ENCODE measurements around the gene CAVIN2. TPM values are rescaled to one million over a fixed set of nuclear protein-coding genes. Genes with fewer than 3 reads are reported as not detected.
A peak's percentile ranks its signal among the peaks of the same experiment; 100 is the strongest.

The CAVIN2 gene
- total RNA-seq, 6 experiments from 2014 or later, result 3.1 to 15.9 (median 14.5) TPM

GRCh38 chr2:191869781-191870180, 22.9 kb upstream of the CAVIN2 start:
- Mint-ChIP-seq H3K27ac (no peak overlapping the region), H3K27me3 (ENCODE audit: insufficient read depth) (no peaks in the 10 kb centered on the region), H3K9me3 (no peaks in the 10 kb centered on the region), H3K4me3 (no peak overlapping the region), H3K4me1 (ENCODE audit: low read depth) (peaks cover 52% of the 10 kb centered on the region), H3K36me3 (ENCODE audit: low read depth) (no peaks in the 10 kb centered on the region)
- TF ChIP-seq, protein P1, sequence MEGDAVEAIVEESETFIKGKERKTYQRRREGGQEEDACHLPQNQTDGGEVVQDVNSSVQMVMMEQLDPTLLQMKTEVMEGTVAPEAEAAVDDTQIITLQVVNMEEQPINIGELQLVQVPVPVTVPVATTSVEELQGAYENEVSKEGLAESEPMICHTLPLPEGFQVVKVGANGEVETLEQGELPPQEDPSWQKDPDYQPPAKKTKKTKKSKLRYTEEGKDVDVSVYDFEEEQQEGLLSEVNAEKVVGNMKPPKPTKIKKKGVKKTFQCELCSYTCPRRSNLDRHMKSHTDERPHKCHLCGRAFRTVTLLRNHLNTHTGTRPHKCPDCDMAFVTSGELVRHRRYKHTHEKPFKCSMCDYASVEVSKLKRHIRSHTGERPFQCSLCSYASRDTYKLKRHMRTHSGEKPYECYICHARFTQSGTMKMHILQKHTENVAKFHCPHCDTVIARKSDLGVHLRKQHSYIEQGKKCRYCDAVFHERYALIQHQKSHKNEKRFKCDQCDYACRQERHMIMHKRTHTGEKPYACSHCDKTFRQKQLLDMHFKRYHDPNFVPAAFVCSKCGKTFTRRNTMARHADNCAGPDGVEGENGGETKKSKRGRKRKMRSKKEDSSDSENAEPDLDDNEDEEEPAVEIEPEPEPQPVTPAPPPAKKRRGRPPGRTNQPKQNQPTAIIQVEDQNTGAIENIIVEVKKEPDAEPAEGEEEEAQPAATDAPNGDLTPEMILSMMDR (IDR thresholded peaks at IDR 0.05), result no peak
- no peak for DNase-seq

DNA sequence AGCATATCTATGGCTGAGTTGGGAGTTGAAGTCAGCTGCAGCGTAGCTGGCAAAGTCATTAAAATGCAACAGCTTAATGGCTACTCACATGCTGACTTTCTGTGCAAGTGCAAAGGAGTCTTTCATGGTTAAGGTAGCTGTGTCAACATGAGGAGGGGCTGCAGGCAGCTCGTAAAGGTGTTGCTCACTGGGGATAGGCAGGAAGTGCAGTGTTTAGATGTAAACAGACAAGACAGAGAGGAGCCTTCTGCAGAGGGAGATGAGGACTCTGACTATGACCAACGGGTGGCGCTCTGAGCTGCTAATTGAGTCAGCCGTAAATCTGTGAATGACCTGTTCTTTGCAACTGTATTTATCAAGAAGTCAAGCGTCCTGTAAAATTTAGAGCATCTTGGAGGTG, 22.3 kb upstream of the CAVIN2 start:
- TF ChIP-seq, protein P1 (IDR thresholded peaks at IDR 0.05), result peak; percentile 74
- Mint-ChIP-seq H3K27me3 (ENCODE audit: insufficient read depth) (no peaks in the 10 kb centered on the region), H3K27ac (0 out of 2 replicates have a peak overlapping the region, but pooled peaks have one; percentile 34), H3K4me1 (ENCODE audit: low read depth) (peaks cover 58% of the 10 kb centered on the region), H3K4me3 (no peak overlapping the region), H3K36me3 (ENCODE audit: low read depth) (peaks cover 2% of the 10 kb centered on the region; the same call in 1 of the 2 replicates), H3K9me3 (no peaks in the 10 kb centered on the region)
- peak; percentile 33 for DNase-seq

DNA sequence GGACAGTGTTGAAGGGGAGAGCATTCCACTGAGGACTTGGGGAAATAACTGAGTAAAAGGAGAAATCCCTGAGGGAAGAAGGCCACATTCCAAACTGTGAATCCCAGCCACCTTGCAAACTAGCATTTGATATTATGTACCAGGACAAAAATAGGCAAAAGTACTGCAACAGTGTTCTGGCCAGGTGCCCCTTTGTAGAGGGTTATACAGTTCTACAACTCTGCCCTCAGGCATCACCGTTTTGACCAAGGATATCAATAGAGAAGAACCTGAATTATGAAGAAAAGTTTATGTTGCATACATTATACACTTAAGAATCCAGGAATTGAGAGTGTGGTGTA, 20.6 kb upstream of the CAVIN2 start:
- Mint-ChIP-seq H3K4me3 (peak overlapping the region; percentile 67), H3K36me3 (ENCODE audit: low read depth) (peaks cover 5% of the 10 kb centered on the region; the same call in 1 of the 2 replicates), H3K4me1 (ENCODE audit: low read depth) (peaks cover 75% of the 10 kb centered on the region), H3K27me3 (ENCODE audit: insufficient read depth) (no peaks in the 10 kb centered on the region), H3K27ac (peak overlapping the region; percentile 95), H3K9me3 (no peaks in the 10 kb centered on the region)
- TF ChIP-seq, protein P1 (IDR thresholded peaks at IDR 0.05), result no peak
- no peak for DNase-seq

- H3K36me3 Mint-ChIP-seq (ENCODE audit: low read depth), result peaks cover 5% of the 10 kb centered on the region; the same call in 1 of the 2 replicates
- H3K9me3 Mint-ChIP-seq, result no peaks in the 10 kb centered on the region
- H3K27ac Mint-ChIP-seq, result peak overlapping the region; percentile 95
- H3K27me3 Mint-ChIP-seq (ENCODE audit: insufficient read depth), result no peaks in the 10 kb centered on the region
- TF ChIP-seq, protein P1 (IDR thresholded peaks at IDR 0.05), result no peak
- DNase-seq, result peak; percentile 84
- peak overlapping the region; percentile 67 for H3K4me3 Mint-ChIP-seq
- peaks cover 80% of the 10 kb centered on the region for H3K4me1 Mint-ChIP-seq (ENCODE audit: low read depth)
These were observed 20.0 kb upstream of the CAVIN2 start for GRCh38 chr2:191866675-191867506.

DNA sequence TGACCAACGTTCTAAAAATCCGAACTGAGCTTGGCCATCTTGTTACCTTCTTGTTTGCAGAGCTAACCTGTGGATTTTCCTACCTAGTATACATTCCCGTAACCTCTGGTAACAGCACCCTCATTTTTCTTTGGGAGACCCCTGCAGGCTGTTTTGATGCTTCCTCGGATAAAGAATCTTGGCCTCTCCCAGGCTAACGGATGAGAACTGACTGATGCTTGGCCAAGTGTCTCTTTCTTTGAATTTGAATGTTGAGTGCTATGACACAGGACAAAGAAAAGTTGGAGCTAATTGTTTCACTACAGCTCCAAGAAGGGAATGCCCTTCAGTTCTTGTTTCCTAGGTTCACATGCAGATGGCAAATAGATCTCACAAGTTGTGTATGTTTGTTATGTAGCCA, 19.3 kb upstream of the CAVIN2 start:
- TF ChIP-seq, protein P1 (IDR thresholded peaks at IDR 0.05), result no peak
- H3K36me3 Mint-ChIP-seq (ENCODE audit: low read depth), result peaks cover 5% of the 10 kb centered on the region; the same call in 1 of the 2 replicates
- no peaks in the 10 kb centered on the region for H3K9me3 Mint-ChIP-seq
- H3K27me3 Mint-ChIP-seq (ENCODE audit: insufficient read depth), result no peaks in the 10 kb centered on the region
- peak overlapping the region; percentile 95 for H3K27ac Mint-ChIP-seq
- peak overlapping the region; percentile 67 for H3K4me3 Mint-ChIP-seq
- H3K4me1 Mint-ChIP-seq (ENCODE audit: low read depth), result peaks cover 85% of the 10 kb centered on the region
- no peak for DNase-seq

Measured in HFFc6 (cell line).